OCI-LY1 (cell line): ENCODE measurements around the gene SLC35F4.
"Not testable (repeated sequence)": the region's sequence is repeated elsewhere in the genome, so short reads cannot be mapped to it uniquely, and the experiment has no call there.

Source experiments
- H2AFZ ChIP-seq: fragments of 200-600 bp; sonication (generic), shearing (Covaris generic); 2 replicates; pipeline ENCODE4 v1.6.0; 2014; ENCODE audit warnings: antibody characterized with exemption, mild to moderate bottlenecking, low read length
- H3F3A ChIP-seq: fragments of 200-600 bp; sonication (generic), shearing (Covaris generic); 2 replicates; pipeline ENCODE4 v1.6.0; 2014; ENCODE audit warnings: mild to moderate bottlenecking, antibody characterized with exemption, low read length, moderate library complexity; ENCODE audit not compliant: insufficient read depth
- H3K27ac ChIP-seq: fragments of 200-600 bp; sonication (generic); 2 replicates; pipeline ENCODE4 v1.5.1; 2014; ENCODE audit warnings: low read length, mixed run types, mild to moderate bottlenecking, low read depth; ENCODE audit not compliant: poor library complexity, severe bottlenecking
- H3K27me3 ChIP-seq: fragments of 200-600 bp; sonication (generic); 2 replicates; pipeline ENCODE4 v1.6.0; 2014; ENCODE audit warnings: antibody characterized with exemption, mild to moderate bottlenecking, low read length, moderate library complexity; ENCODE audit not compliant: insufficient read depth
- H3K36me3 ChIP-seq: fragments of 200-600 bp; sonication (generic); 2 replicates; pipeline ENCODE4 v1.6.1; 2014; ENCODE audit warnings: mild to moderate bottlenecking, antibody characterized with exemption, low read length, moderate library complexity, mixed read lengths; ENCODE audit not compliant: insufficient read depth
- H3K4me1 ChIP-seq: fragments of 200-600 bp; sonication (generic); 2 replicates; pipeline ENCODE4 v1.5.1; 2014; ENCODE audit warnings: mild to moderate bottlenecking, low read length, moderate library complexity; ENCODE audit not compliant: insufficient read depth, severe bottlenecking
- H3K4me2 ChIP-seq: fragments of 200-600 bp; sonication (generic), shearing (Covaris generic); 2 replicates; pipeline ENCODE4 v1.6.1; 2014; ENCODE audit warnings: low read length
- H3K4me3 ChIP-seq: fragments of 200-600 bp; sonication (generic); 2 replicates; pipeline ENCODE4 v1.5.1; 2014; ENCODE audit warnings: low read length, low read depth, mild to moderate bottlenecking, mixed read lengths; ENCODE audit not compliant: poor library complexity, severe bottlenecking
- H3K79me2 ChIP-seq: fragments of 200-600 bp; shearing (Covaris generic); 2 replicates; pipeline ENCODE4 v1.6.1; 2016; ENCODE audit warnings: mixed run types, low read length, mixed read lengths; ENCODE audit not compliant: insufficient read depth
- H3K9ac ChIP-seq: fragments of 200-600 bp; sonication (generic), shearing (Covaris generic); 2 replicates; pipeline ENCODE4 v1.6.1; 2014; ENCODE audit warnings: mild to moderate bottlenecking, low read length, mixed read lengths
- H3K9me2 ChIP-seq: fragments of 200-600 bp; sonication (generic), shearing (Covaris generic); 2 replicates; pipeline ENCODE4 v1.6.1; 2014; ENCODE audit warnings: low read depth, mild to moderate bottlenecking, low read length, mixed read lengths
- H3K9me3 ChIP-seq: fragments of 200-600 bp; shearing (Covaris generic); 2 replicates; pipeline ENCODE4 v1.6.1; 2014; ENCODE audit warnings: low read length, mixed read lengths
- H4K20me1 ChIP-seq: fragments of 200-600 bp; sonication (generic), shearing (Covaris generic); 2 replicates; pipeline ENCODE4 v1.6.0; 2016; ENCODE audit warnings: mild to moderate bottlenecking, low read length; ENCODE audit not compliant: insufficient read depth
- EZH2 ChIP-seq: fragments of 200-600 bp; sonication (generic), shearing (Covaris generic); IDR thresholded peaks from 2 replicates; pipeline ENCODE4 v1.8.0; 2017; ENCODE audit warnings: borderline replicate concordance, mixed run types, mild to moderate bottlenecking, antibody characterized with exemption, low read length, moderate library complexity, mixed read lengths
- TF ChIP-seq, protein P1 (sequence below): fragments of 200-600 bp; sonication (generic), shearing (Covaris generic); IDR thresholded peaks from 2 replicates; pipeline ENCODE4 v1.5.1; 2017; ENCODE audit warnings: mild to moderate bottlenecking, antibody characterized with exemption, low read length, moderate library complexity, mixed read lengths

The SLC35F4 gene

DNA sequence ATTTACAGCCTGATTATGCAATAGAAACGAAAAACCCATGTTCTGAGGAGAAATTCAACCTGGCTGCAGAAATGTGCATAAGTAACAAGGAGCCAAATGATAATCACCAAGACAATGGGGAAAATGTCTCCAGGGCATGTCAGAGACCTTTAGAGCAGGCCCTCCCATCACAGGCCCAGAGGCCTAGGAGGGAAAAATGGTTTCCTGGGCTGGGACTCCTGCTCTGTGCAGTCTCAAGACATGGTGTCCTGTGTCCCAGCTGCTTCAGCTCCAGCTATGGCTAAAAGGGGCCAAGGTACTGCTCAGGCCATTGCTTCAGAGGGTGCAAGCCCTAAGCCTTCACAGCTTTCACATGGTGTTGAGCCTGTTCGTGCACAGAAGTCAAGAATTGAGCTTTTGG is 156.0 kb downstream of the SLC35F4 start:
- H3K9me2 ChIP-seq = no peaks in the 10 kb centered on the region
- no peaks in the 10 kb centered on the region for H3K9me3 ChIP-seq
- H3K27me3 ChIP-seq = no peaks in the 10 kb centered on the region
- H3K27ac ChIP-seq = no peak overlapping the region
- no peaks in the 10 kb centered on the region for H3K4me1 ChIP-seq
- H3K9ac ChIP-seq = no peak overlapping the region
- H3K36me3 ChIP-seq = no peaks in the 10 kb centered on the region
- no peaks in the 10 kb centered on the region for H3F3A ChIP-seq
- H3K79me2 ChIP-seq = no peaks in the 10 kb centered on the region
- no peaks in the 10 kb centered on the region for H4K20me1 ChIP-seq
- no peak overlapping the region for H3K4me2 ChIP-seq
- H2AFZ ChIP-seq = no peak overlapping the region
- TF ChIP-seq, protein P1, sequence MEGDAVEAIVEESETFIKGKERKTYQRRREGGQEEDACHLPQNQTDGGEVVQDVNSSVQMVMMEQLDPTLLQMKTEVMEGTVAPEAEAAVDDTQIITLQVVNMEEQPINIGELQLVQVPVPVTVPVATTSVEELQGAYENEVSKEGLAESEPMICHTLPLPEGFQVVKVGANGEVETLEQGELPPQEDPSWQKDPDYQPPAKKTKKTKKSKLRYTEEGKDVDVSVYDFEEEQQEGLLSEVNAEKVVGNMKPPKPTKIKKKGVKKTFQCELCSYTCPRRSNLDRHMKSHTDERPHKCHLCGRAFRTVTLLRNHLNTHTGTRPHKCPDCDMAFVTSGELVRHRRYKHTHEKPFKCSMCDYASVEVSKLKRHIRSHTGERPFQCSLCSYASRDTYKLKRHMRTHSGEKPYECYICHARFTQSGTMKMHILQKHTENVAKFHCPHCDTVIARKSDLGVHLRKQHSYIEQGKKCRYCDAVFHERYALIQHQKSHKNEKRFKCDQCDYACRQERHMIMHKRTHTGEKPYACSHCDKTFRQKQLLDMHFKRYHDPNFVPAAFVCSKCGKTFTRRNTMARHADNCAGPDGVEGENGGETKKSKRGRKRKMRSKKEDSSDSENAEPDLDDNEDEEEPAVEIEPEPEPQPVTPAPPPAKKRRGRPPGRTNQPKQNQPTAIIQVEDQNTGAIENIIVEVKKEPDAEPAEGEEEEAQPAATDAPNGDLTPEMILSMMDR = no peak
- no peak for TF ChIP-seq EZH2
- H3K4me3 ChIP-seq = no peak overlapping the region

DNA sequence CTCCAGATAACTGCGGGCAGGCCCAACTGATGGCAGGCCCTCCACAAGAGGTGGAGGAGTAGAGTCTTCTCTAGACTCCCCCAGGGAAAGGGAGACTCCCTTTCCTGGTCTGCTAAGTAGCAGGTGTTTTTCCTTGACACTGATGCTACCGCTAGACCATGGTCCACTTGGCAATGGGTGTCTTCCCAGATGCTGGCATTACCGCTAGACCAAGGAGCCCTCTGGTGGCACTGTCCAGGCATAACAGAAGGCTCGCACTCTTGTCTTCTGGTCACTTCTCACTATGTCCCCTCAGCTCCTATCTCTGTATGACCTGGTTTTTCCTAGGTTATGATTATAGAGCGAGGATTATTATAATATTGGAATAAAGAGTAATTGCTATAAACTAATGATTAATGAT is 156.8 kb downstream of the SLC35F4 start:
- H3K9ac ChIP-seq, H2AFZ ChIP-seq, H3K4me3 ChIP-seq, H3K9me2 ChIP-seq, H3K27ac ChIP-seq, H3K4me2 ChIP-seq, H3K79me2 ChIP-seq, H3K4me1 ChIP-seq, H3K9me3 ChIP-seq, H4K20me1 ChIP-seq, H3K27me3 ChIP-seq, H3K36me3 ChIP-seq, H3F3A ChIP-seq: not testable (repeated sequence)

DNA sequence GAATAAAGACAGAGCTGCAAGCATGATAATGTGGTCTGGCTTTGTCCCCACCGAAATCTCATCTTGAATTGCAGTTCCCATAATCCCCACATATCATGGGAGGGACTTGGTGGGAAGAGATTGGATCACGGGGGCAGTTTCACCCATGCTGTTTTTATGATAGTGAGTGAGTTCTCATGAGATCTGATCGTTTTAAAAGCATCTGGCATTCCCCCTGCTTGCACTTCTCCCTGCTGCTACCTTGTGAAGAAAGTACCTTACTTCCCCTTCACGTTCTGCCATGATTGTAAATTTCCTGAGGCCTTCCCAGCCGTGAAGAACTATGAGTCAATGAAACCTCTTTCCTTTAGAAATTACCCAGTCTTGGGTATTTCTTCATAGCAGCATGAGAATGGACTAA is 158.7 kb downstream of the SLC35F4 start:
- H4K20me1 ChIP-seq = no peaks in the 10 kb centered on the region

DNA sequence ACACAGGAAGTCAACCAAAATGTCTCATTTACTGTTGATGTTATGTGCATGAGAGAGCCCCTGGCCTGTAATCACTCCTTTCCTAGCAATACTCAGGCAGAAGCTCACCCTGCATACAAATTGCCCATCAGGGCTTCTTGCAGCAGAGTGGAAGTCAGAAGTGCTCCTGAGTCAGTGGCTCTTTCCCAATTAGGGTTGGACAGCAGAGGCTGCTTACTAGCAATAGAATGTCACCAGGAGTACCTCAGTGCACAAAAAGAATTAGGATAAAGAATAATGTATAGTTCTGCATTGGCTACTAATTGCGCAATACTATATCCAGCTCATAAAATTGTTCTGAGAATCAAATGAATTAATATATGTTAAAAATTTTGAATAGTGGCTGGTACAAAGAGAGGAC is 161.1 kb downstream of the SLC35F4 start:
- Histone ChIP-seq H3K4me3 (no peak overlapping the region), H3K27me3 (no peaks in the 10 kb centered on the region), H3K79me2 (no peaks in the 10 kb centered on the region), H3K9me3 (no peaks in the 10 kb centered on the region), H3F3A (no peaks in the 10 kb centered on the region), H3K9me2 (no peaks in the 10 kb centered on the region), H2AFZ (no peak overlapping the region), H4K20me1 (no peaks in the 10 kb centered on the region), H3K36me3 (no peaks in the 10 kb centered on the region), H3K9ac (no peak overlapping the region), H3K4me2 (no peak overlapping the region), H3K27ac (no peak overlapping the region), H3K4me1 (no peaks in the 10 kb centered on the region)
- no peak for TF ChIP-seq EZH2
- TF ChIP-seq, protein P1 = no peak

More for the DNA sequence above, 158.7 kb downstream of the SLC35F4 start:
- Histone ChIP-seq H3K4me1 (no peaks in the 10 kb centered on the region), H3K9ac (no peak overlapping the region), H3K27ac (no peak overlapping the region), H3K36me3 (no peaks in the 10 kb centered on the region), H3K79me2 (no peaks in the 10 kb centered on the region), H2AFZ (no peak overlapping the region), H3K4me3 (no peak overlapping the region), H3K4me2 (no peak overlapping the region), H3K9me2 (no peaks in the 10 kb centered on the region), H3K9me3 (no peaks in the 10 kb centered on the region), H3F3A (no peaks in the 10 kb centered on the region), H3K27me3 (no peaks in the 10 kb centered on the region)
- TF ChIP-seq, protein P1 = no peak
- no peak for TF ChIP-seq EZH2
